HCT116 (cell line): ENCODE measurements around the gene MMP15. TPM values are rescaled to one million over a fixed set of nuclear protein-coding genes. Genes with fewer than 3 reads are reported as not detected.

ENCODE experiments used
- ATAC-seq: fragments of 200-7000 bp; cut with Tn5 transposase; 2 replicates; pipeline ENCODE4 v1.9.1; 2020; ENCODE audit warnings: mild to moderate bottlenecking, moderate library complexity
- BruUV-seq: library from RNA; stranded (reverse); fragments of 400-500 nt; replicated peaks from 2 replicates; lab custom pipeline; 2021; lab: Mats Ljungman, UMichigan
- CTCF ChIA-PET: fragments of 300-600 bp; sonication (Branson Sonifier 250); formaldehyde crosslinking; loops from one replicate; lab custom pipeline; 2021; ENCODE audit warnings: antibody characterized with exemption; lab: Charles Lee
- POLR2A ChIA-PET: fragments of 300-600, 350-600 bp; sonication (Branson Sonifier 250); formaldehyde crosslinking; loops from one replicate; lab custom pipeline; 2021; ENCODE audit warnings: antibody characterized with exemption; lab: Charles Lee
- RAD21 ChIA-PET, 2 experiments: fragments of 300-600 bp; sonication (Branson Sonifier 250); formaldehyde crosslinking; loops; one replicate each; lab custom pipeline; 2023; ENCODE audit warnings: low total read pairs in 2 of 2; ENCODE audit not compliant: uncharacterized antibody in 2 of 2, unreplicated experiment in 2 of 2, low non-redundant PET in 1 of 2; lab: Charles Lee
- DNase-seq: peaks from one replicate; pipeline ENCODE4 v3.0.0-alpha.2; 2010; ENCODE audit warnings: low read depth, low spot score
- H2AFZ ChIP-seq: fragments of 200-600 bp; shearing (Covaris generic), sonication (generic); 2 replicates; pipeline ENCODE4 v1.6.1; 2017; ENCODE audit warnings: low read depth, mixed run types, mixed read lengths, antibody characterized with exemption, low read length; ENCODE audit not compliant: poor library complexity, severe bottlenecking
- H3K27ac ChIP-seq: 2 replicates; pipeline ENCODE4 v1.5.1; 2012; ENCODE audit warnings: low read depth, low read length
- H3K27me3 ChIP-seq: fragments of 200-600 bp; sonication (generic); 2 replicates; pipeline ENCODE4 v1.6.1; 2016; ENCODE audit warnings: mixed run types, low read length, mixed read lengths; ENCODE audit not compliant: insufficient read depth
- H3K36me3 ChIP-seq, 2 experiments: fragments of 200-500 bp in 1 of 2; fragments of 200-600 bp in 1 of 2; sonication (Bioruptor generic) in 1 of 2; sonication (generic) in 1 of 2; 2 replicates each; pipeline versions ENCODE4 v1.5.1 to v1.6.1; 2014 to 2016; ENCODE audit warnings: low read length in 2 of 2, inconsistent platforms in 1 of 2, mixed read lengths in 1 of 2, mixed run types in 1 of 2; ENCODE audit not compliant: insufficient read depth in 2 of 2, control insufficient read depth in 1 of 2
- H3K4me1 ChIP-seq, 2 experiments: fragments of 200-600 bp in 1 of 2; sonication (generic) in 1 of 2; 2 replicates each; pipeline versions ENCODE4 v1.5.1 to v1.6.1; 2012 to 2017; ENCODE audit warnings: low read length in 2 of 2, inconsistent platforms in 1 of 2, mild to moderate bottlenecking in 1 of 2, mixed read lengths in 1 of 2, mixed run types in 1 of 2, moderate library complexity in 1 of 2; ENCODE audit not compliant: insufficient read depth in 2 of 2, control insufficient read depth in 1 of 2
- H3K4me2 ChIP-seq: fragments of 200-600 bp; sonication (generic); 2 replicates; pipeline ENCODE4 v1.6.1; 2017; ENCODE audit warnings: mixed run types, low read length, mixed read lengths
- H3K4me3 ChIP-seq, 2 experiments: fragments of 200-600 bp in 1 of 2; sonication (generic) in 1 of 2; replicated peaks in 1 of 2; 2 replicates each; pipeline ENCODE4 v1.5.1; 2011 to 2016; ENCODE audit warnings: low read length in 2 of 2, control low read depth in 1 of 2, low read depth in 1 of 2, mild to moderate bottlenecking in 1 of 2, mixed read lengths in 1 of 2, mixed run types in 1 of 2
- H3K79me2 ChIP-seq: fragments of 200-600 bp; sonication (generic); 2 replicates; pipeline ENCODE4 v1.6.1; 2017; ENCODE audit warnings: mild to moderate bottlenecking, mixed run types, low read length, moderate library complexity, mixed read lengths; ENCODE audit not compliant: insufficient read depth
- H3K9ac ChIP-seq: fragments of 200-600 bp; sonication (generic); 2 replicates; pipeline ENCODE4 v1.6.1; 2016; ENCODE audit warnings: low read length, mixed read lengths
- H3K9me2 ChIP-seq: fragments of 200-600 bp; sonication (generic), shearing (Covaris generic); 2 replicates; pipeline ENCODE4 v1.6.1; 2017; ENCODE audit warnings: mixed run types, mild to moderate bottlenecking, moderate library complexity; ENCODE audit not compliant: insufficient read depth
- H3K9me3 ChIP-seq, 2 experiments: fragments of 200-500 bp in 1 of 2; fragments of 200-600 bp in 1 of 2; sonication (Bioruptor generic) in 1 of 2; sonication (generic) in 1 of 2; 2 replicates each; pipeline ENCODE4 v1.6.1; 2014 to 2017; ENCODE audit warnings: low read length in 2 of 2, mixed read lengths in 2 of 2, inconsistent platforms in 1 of 2, low read depth in 1 of 2, mild to moderate bottlenecking in 1 of 2, mixed run types in 1 of 2, moderate library complexity in 1 of 2; ENCODE audit not compliant: control insufficient read depth in 1 of 2, insufficient read depth in 1 of 2
- H4K20me1 ChIP-seq: fragments of 200-600 bp; sonication (generic), shearing (Covaris generic); 2 replicates; pipeline ENCODE4 v1.6.1; 2017; ENCODE audit warnings: mixed run types, mild to moderate bottlenecking, moderate library complexity; ENCODE audit not compliant: insufficient read depth
- CBX3 ChIP-seq: IDR thresholded peaks from 2 replicates; pipeline ENCODE4 v1.6.1; 2012; ENCODE audit warnings: low read depth
- EGR1 ChIP-seq: IDR thresholded peaks from 2 replicates; pipeline ENCODE4 v1.6.1; 2012; ENCODE audit warnings: low read depth
- EZH2phosphoT487 ChIP-seq: fragments of 200-600 bp; IDR thresholded peaks from 2 replicates; pipeline ENCODE4 v1.6.1; 2018; ENCODE audit warnings: antibody characterized with exemption, borderline replicate concordance
- POLR2AphosphoS5 ChIP-seq: IDR thresholded peaks from 2 replicates; pipeline ENCODE4 v1.6.1; 2011; ENCODE audit warnings: mild to moderate bottlenecking, low read depth, low read length, moderate library complexity
- RAD21 ChIP-seq: IDR thresholded peaks from 2 replicates; pipeline ENCODE4 v1.6.1; 2012; ENCODE audit warnings: low read depth, mild to moderate bottlenecking
- SIN3A ChIP-seq: IDR thresholded peaks from 2 replicates; pipeline ENCODE4 v1.6.1; 2012; ENCODE audit warnings: low read depth
- YY1 ChIP-seq: IDR thresholded peaks from 2 replicates; pipeline ENCODE4 v1.6.1; 2011; ENCODE audit warnings: low read length, low read depth, moderate library complexity, mild to moderate bottlenecking; ENCODE audit not compliant: insufficient replicate concordance; ENCODE audit errors: extremely low read depth
- ZBTB33 ChIP-seq: IDR thresholded peaks from 2 replicates; pipeline ENCODE4 v1.6.1; 2011; ENCODE audit warnings: mild to moderate bottlenecking, low read length, moderate library complexity; ENCODE audit not compliant: insufficient replicate concordance; ENCODE audit errors: extremely low read depth
- intact Hi-C: fragments of 100-400 bp; cut with micrococcal nuclease; formaldehyde crosslinking; loops from 2 replicates; pipeline ENCODE4 v1.10.0; 2022
- total RNA-seq: library from RNA; stranded (reverse); gene quantifications from one replicate; pipeline ENCODE4 v1.2.1, GENCODE V29; 2021; ENCODE audit not compliant: unreplicated experiment

Gene MMP15
- total RNA-seq, 1 experiment from 2014 or later: 38.5 TPM

GRCh38 chr16:57998486-57998885 is 27.1 kb upstream of the MMP15 start:
- Histone ChIP-seq H3K79me2 (peaks cover 9% of the 10 kb centered on the region), H4K20me1 (no peaks in the 10 kb centered on the region)
- TF ChIP-seq EGR1 (no peak), RAD21 (no peak), ZBTB33 (no peak), SIN3A (no peak), POLR2AphosphoS5 (no peak), CBX3 (no peak), YY1 (no peak), EZH2phosphoT487 (no peak)
- TF ChIP-seq, all 23 proteins: peak for 0
- H3K4me1 ChIP-seq: peaks cover 18 to 41% of the 10 kb centered on the region in 2 experiments; a peak in 3 of 4 replicates
- BruUV-seq: no TSS peak
- no peaks in the 10 kb centered on the region for H3K9me2 ChIP-seq
- POLR2A ChIA-PET: no interaction called here
- no peak overlapping the region for H2AFZ ChIP-seq
- no peaks in the 10 kb centered on the region for H3K9me3 ChIP-seq
- CTCF ChIA-PET: interaction anchor here (0.9 to 1.0 kb wide), 2 partner anchors 104 to 240 kb away, joined by 3 read pairs; no protein-coding TSS in a partner anchor
- H3K4me3 ChIP-seq: no peak overlapping the region
- H3K27ac ChIP-seq: no peak overlapping the region
- no peaks in the 10 kb centered on the region for H3K27me3 ChIP-seq
- ATAC-seq (no peak), DNase-seq (no peak)
- peaks cover 8% of the 10 kb centered on the region in 2 experiments; a peak in 2 of 4 replicates for H3K36me3 ChIP-seq
- H3K9ac ChIP-seq: no peak overlapping the region
- H3K4me2 ChIP-seq: peak overlapping the region; percentile 99
- intact Hi-C loops: no loop called here
- RAD21 ChIA-PET: no interaction called here
